HG02852 (cell line): ENCODE measurements around the gene PNPLA7.
A peak's percentile ranks its signal among the peaks of the same experiment; 100 is the strongest.
"Not testable (repeated sequence)": the region's sequence is repeated elsewhere in the genome, so short reads cannot be mapped to it uniquely, and the experiment has no call there.

Experiments
- ATAC-seq: cut with Tn5 transposase; IDR thresholded peaks from one replicate; pipeline ENCODE4 v1.9.1; 2021; ENCODE audit warnings: mild to moderate bottlenecking, moderate library complexity; ENCODE audit not compliant: unreplicated experiment

PNPLA7 gene

GRCh38 chr9:137575716-137576411, 25.7 kb upstream of the PNPLA7 start:
- ATAC-seq: no peak

DNA sequence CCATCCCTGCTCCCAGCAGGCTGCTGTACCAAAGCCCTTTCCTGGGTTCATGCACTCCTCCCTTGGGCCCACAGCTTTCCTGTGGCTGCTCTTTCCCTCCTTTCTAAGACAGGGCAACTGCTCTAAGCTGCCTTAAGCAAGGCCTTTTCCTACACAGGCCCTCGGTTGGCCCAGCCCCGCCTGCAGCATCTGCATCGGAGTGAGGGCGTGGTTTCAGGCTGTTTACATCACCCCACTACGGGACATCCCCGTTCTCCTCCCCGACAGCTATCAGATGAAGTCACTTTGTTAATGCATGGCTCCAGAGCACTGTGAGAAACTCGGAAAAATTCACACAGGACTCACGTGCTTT, 25.1 kb upstream of the PNPLA7 start:
- no peak for ATAC-seq

DNA sequence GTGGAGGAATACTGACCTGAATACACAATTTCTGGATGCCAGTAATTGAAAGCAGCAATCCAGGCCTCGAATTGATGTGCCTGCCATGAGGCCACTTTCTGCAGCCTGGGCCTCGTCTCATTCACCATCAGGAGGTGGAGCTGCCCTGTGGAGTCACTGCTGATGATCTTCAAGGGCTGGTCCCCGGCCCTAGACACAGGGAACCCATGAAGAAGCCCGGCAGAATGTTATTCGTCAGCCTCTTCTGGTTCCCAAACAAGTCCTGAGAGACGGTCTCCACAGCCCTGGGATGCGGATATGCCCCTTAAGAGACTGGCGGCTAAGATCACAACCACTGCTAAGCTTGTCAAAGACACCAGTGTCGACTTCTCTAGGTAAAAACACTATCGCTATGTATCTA, 24.0 kb upstream of the PNPLA7 start:
- ATAC-seq: no peak

DNA sequence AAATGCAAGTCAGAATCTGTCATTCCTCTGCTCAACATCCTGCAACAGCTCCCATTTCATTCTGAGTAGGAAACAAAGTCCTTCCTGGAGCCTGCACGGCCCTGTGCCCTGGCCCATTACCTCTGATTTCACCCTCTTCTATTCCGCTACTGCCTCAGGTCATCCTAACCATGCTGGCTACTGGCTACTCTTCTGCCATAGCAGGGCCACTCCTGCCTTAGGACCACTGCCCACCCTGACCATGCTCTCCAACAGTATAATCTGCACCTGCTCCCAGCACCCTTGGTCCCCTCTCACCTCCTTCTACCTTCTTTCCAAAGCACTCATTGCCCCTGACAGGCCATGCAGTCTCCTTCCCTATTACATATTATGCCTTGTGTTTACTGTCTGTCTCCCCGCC, 20.4 kb upstream of the PNPLA7 start:
- ATAC-seq: no peak

GRCh38 chr9:137569609-137570203, 19.5 kb upstream of the PNPLA7 start:
- no peak for ATAC-seq

DNA sequence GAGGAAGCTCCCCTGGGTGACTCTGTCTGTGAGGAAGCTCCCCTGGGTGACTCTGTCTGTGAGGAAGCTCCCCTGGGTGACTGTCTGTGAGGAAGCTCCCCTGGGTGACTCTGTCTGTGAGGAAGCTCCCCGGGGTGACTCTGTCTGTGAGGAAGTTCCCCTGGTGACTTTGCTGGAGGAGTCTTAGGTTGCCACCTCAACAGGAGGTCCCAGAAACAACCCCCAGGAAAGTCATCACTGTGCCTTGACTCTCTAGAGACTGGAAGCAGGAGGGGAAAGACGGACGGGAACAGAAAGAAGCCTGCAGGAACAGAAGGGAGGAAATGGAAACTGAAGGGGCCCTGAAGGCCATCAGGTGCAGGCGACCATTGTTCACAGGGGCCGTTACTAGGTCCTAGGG, 18.2 kb upstream of the PNPLA7 start:
- ATAC-seq: not testable (repeated sequence)

- no peak for ATAC-seq
Observed at GRCh38 chr9:137564817-137565411, 14.7 kb upstream of the PNPLA7 start.

DNA sequence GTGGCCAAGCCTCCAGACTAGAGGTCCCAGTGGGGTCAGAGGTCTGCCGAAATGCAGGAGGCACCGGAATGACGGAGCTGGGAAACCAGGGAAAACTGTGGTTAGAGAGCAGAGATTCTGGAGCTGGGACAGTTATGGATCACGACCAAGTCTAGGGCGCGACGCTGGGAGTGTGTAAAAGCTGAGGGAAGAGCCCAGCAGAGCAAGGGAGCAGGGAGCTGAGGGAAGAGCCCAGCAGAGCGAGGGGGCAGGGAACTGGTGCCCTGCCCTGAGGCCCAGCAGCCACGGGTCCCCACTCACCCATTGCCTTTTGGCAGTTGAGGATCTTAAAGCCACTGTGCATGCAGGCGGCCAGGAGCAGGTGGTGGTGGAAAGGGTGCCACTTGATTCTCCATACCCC, 13.9 kb upstream of the PNPLA7 start:
- no peak for ATAC-seq

DNA sequence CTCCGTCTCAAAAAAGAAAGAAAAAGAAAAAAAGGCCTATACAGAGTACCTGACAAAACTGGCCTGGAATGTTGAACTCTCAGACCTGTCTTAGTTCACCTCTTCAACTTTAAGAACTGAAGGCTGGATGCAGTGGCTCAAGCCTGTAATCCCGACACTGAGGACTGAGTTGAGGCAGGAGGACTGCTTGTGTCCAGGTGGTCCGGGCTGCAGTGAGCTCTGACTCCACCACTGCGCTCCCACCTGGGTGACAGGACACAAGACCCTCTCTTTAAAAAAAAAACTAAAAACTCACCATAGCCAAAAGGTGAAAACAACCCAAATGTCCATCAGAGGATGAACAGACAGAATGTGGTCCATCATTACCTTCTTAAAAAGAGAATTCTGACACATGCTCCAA, 7.9 kb upstream of the PNPLA7 start:
- ATAC-seq: no peak

GRCh38 chr9:137556069-137556838, 6.1 kb upstream of the PNPLA7 start:
- no peak for ATAC-seq

DNA sequence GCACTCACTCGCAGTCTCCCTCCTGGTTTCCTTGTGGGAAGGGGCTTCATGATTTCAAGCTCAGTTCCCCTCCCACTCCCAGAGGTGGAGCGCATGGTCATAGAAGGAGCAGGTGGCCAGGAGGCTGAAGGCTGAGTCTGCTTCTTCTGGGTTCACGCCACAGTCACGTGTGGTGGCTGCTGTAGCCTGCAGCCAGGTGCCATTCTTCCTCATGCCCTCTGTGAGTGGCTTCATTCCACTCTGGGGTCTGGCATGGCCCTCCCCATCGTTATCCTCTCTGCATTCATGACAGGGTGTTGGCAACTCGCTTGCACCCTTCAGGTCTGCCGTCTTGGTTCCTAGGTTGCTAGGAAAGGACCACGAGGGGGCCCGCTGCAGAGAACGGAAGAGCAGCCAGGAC, 5.0 kb upstream of the PNPLA7 start:
- no peak for ATAC-seq

- ATAC-seq: no peak
Observed at GRCh38 chr9:137554349-137554748, 4.1 kb upstream of the PNPLA7 start.

- ATAC-seq: not testable (repeated sequence)
Observed at GRCh38 chr9:137553654-137554053, 3.5 kb upstream of the PNPLA7 start.

GRCh38 chr9:137552022-137552768, 2.0 kb upstream of the PNPLA7 start:
- ATAC-seq: no peak

DNA sequence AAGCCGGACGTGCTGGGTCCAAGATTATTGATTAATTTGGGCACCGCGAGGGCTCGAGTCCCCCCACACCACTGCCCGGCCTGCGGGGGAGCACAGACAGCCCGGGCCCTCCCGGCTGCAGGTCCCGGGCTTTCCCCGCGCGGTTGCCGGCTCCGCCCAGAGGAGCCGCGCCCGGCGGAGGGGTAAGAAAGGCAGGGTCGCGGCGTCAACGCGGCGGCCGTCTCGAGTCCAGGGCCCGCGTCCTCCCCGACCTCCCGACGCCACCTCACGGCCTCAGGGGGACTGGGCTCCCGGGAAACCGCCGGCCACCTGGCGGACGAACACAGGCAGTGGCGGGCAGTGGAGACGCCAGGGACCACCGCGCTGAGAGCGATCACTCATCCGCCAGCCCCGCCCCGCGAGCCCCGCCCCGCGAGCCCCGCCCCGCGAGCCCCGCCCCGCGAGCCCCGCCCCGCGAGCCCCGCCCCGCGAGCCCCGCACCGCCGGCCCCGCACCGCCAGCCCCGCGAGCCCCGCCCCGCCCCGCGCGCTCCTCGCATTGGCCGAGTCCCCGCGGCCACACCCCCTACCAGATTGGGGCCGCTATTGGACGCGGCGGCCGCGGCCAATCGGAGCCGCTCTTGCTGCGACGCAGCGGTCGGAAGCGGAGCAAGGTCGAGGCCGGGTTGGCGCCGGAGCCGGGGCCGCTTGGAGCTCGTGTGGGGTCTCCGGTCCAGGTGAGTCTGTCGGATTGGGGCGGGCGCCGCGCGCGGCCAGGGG, 1.2 kb upstream of the PNPLA7 start, which contains the start of gene MRPL41:
Gene MRPL41 (plus strand): TSS at position 616 of the 758 bp plus-strand sequence. CDS start 203 bp downstream, outside the sequence.
- ATAC-seq: peak; percentile 87

DNA sequence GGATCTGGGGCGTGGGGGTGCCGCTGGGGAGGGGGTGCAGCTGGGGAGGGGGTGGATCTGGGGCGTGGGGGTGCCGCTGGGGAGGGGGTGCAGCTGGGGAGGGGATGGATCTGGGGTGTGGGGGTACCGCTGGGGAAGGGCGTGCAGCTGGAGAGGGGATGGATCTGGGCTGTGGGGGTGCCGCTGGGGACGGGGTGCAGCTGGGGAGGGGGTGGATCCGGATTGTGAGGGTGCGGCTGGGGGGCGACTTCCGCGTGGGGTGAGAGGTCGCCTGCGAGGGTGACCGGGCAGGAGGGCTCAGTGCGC, 709 bp upstream of the PNPLA7 start:
- ATAC-seq: not testable (repeated sequence)

DNA sequence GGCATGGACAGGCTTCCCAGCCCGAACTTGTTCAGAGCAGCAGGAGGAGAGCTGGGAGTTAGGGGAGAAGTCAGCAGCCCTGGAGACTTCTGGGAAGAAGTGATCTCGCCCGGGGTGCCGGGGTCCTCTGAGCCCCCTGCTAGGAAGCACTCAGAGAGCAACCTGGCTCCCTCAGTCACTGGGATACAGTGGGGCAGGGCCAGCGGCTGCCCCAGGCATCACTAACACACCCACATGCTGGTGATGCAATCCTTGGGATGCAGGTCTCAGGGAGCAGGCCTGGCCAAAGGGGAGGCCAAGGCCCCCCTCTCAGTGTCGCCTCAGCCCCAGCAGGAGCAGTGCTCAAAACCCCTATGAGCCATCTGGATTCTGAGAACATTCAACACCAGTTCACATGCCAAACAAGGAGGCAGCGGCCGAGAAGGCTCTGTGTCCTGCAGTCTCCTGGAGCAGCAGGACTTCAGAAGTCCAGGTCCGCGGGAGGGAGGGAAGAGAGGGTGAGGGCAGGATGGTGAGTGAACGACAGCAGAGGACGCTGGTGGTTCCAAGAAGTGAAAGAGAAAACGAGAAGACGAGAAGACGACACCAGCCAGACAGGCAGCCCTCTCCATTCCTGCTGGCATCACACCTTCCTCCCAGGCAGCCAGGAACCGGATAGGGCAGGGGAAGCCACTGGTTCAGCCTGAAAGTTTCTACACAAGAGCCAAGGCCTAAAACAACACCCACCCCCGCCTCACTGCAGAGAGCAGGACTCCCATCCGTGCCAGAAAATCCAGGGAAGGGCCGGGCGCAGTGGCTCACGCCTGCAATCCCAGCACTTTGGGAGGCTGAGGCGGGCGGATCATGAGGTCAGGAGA, 2.3 kb downstream of the PNPLA7 start:
- no peak for ATAC-seq

GRCh38 chr9:137545123-137545522, 5.1 kb downstream of the PNPLA7 start:
- no peak for ATAC-seq

DNA sequence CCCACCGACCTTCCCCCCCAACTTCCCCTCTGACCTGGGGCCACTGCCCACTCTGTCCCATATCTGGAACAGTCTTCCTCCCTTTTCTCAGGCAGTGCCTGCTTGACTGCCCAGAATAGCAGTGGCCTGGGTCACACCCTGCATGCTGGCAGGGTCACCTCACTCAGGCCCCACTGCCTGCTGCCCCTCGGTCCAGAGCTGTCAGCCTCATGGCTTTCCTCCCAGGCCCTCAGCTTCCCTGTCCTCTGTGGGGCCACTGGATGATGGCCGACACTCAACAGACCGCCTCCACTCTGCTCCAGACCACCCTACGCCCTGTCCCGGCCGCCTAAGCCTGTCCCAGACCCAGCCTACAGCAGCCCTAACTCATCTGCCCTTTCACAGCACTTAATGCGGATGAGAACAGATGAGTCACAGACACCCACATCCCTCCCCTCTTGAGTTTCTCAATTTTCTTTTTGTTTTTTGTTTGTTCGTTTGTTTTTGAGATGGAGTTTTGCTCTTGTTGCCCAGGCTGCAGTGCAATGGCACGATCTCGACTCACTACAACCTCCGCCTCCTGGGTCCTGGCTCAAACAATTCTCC, 5.9 kb downstream of the PNPLA7 start:
- ATAC-seq: no peak
